Stimulated activated CD4-positive, alpha-beta T cell treated with anti-CD3 and anti-CD28 coated beads, Interleukin-2, amount 100 ng/mL, for 4 hours (primary cell): Measurements from ENCODE around the gene TXNL4A.
"Not testable (repeated sequence)": the region's sequence is repeated elsewhere in the genome, so short reads cannot be mapped to it uniquely, and the experiment has no call there.

ENCODE experiments used
- DNase-seq: peaks from one replicate; pipeline ENCODE4 v3.0.0-alpha.2; 2020; ENCODE audit warnings: low read depth

Gene TXNL4A

GRCh38 chr18:79963658-79964329, 24.6 kb downstream of the TXNL4A start:
- no peak for DNase-seq

DNA sequence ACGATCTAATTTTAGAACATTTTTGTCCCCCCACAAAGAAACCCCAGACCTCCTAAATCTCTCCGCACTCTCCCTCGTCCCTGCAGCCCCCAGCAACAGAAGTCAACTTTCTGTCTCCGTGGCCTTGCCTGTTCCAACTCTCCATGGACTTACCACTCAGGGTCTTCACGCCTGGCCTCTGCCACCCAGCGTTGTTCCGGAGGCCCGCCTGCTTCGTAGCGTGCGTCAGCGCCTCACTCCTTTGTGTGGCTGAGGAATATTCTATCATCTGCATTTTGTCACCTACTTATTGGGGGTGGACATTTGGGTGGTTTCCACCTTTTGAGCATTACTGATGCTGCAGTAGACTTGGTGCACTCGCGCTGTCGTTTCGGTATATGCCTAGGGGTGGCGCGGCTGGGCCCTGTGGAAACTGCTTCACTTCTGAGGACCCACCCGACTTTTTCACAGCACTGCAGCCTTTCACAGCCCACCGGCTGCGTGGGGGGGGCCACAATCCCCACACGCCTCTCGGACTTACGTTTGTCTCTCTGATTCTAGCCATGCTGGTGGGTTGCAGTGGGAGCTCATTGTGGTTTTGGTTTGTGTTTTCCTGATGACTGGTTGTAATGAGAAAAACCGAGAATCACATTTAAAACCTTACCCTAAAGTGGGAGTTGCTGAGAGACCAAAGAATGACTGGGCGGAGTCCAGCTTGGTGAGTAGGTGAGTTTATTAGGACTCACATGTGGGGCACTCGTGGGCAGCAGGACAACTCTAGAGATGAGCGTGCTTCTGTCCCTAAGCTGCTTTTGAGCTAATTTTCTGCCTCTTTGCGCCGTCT, 25.3 kb downstream of the TXNL4A start:
- no peak for DNase-seq

DNA sequence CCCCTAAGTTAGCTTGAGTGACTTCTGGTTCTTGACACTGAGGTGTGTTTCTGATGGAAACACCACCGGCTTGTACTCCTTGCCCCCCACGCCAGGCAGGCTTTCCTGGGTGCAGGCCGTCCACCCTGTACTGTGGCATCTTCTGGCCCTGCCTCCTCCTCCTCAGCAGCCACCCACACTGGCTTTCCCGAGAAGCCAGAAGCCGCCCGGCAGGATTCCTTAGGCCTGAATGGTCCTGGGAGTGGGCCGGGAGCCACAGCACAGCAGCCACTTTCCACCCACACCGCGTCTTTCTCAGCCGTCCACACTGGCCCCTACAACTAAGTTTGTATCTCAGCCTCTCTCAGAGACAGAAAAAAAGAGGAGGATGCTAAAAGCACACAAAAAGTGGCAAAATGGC, 26.1 kb downstream of the TXNL4A start:
- no peak for DNase-seq

DNA sequence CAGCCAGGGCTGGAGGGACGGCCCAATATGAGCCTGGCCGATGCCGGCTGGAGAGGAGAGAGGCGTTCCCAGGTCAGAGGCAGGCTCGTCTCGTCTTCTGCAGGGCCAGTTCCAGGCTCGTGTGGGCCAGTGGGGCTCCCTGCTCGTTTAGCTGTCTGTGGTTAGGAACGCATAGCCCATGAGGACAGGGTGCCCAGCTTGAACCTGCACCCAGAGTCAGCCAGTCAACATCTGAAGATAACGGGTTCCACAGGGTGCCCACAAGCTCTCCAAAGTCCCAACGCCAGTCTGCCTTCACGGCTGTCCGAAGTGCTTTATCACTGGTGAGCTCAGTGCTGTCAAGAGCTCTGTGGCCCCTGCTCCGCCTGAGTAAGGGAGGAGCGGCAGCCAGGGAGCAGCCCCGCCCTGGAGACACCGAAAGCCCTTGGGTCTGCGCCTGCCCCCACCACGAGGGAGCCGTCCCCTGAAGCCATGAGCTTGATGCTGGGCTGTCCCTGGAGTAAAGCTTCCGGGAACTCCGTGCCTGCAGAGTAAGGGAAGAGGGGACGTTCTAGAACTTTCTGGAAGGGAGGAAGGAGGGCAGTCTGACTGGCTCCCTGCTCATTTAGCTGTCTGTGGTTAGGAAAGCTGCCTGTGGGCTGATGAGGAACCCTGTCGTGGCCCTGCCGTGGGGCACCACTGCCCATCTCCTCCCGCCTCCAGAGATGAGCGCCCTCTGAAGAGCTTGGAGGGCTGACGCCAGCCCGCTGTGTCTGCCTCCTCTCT, 26.7 kb downstream of the TXNL4A start:
- no peak for DNase-seq

DNA sequence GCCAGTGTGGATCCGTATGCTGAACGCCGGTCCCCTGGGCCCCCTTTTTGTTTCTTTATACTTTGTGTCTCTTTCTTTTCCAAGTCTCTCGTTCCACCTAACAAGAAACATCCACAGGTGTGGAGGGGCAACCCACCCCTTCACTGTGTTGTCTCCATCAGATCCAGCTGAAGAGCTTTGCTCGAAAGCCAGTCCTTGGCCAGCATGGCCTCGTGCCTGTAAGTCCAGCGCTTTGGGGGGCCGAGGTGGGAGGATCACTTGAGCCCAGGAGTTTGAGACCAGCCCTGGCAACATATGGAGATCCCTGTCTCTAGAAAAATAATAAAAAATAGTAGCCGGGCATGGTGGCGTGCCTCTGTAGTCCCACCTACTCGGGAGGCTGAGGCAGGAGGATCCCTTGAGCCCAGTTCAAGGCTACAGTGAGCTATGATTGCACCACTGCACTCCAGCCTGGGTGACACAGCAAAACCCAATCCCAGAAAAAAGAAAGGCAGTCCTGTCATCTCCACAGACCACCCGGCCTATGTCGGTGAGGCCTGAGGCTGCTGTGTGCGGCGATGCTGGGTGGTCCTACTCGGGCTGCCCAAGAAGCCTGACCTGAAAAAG, 27.3 kb downstream of the TXNL4A start:
- no peak for DNase-seq

DNA sequence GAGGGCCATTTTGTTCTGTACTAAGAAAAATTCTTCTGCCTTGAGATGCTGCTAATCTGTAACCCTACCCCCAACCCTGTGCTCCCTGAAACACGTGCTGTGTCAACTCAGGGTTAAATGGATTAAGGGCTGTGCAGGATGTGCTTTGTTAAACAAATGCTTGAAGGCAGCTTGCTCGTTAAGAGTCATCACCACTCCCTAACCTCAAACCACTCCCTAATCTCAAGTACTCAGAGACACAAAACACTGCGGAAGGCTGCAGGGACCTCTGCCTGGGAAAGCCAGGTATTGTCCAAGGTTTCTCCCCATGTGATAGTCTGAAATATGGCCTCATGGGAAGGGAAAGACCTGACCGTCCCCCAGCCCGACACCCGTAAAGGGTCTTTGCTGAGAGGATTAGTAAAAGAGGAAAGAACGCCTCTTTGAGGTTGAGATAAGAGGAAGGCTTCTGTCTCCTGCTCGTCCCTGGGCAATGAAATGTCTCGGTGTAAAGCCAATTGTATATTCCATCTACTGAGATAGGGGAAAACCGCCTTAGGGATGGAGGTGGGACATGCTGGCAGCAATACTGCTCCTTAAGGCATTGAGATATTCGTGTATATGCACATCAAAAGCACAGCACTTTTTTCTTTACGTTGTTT, 28.1 kb downstream of the TXNL4A start:
- DNase-seq: not testable (repeated sequence)

DNA sequence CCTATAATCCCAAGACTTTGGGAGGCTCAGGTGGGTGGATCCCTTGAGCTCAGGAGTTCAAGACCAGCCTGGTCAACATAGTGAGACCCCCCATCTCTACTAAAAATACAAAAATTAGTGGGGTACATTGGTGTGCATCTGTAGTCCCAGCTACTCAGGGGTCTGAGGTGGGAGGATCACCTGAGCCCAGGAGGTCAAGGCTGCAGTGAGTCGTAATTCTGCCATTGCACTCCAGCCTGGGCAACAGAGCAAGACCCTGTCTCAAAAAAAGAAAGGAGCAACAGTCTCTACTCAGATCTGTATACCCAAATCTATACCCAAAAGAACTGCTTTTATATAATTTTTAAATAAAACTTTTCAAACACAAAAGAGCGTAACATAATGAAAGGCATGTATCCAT, 29.4 kb downstream of the TXNL4A start:
- no peak for DNase-seq

GRCh38 chr18:79956276-79956675, 32.1 kb downstream of the TXNL4A start:
- DNase-seq: no peak

GRCh38 chr18:79955302-79956075, 32.9 kb downstream of the TXNL4A start:
- no peak for DNase-seq

- DNase-seq: no peak
Measured at GRCh38 chr18:79954791-79955190, 33.6 kb downstream of the TXNL4A start.

- DNase-seq: no peak
Measured at GRCh38 chr18:79953971-79954651, 34.3 kb downstream of the TXNL4A start.

- DNase-seq: no peak
Measured at GRCh38 chr18:79952996-79953559, 35.3 kb downstream of the TXNL4A start.

DNA sequence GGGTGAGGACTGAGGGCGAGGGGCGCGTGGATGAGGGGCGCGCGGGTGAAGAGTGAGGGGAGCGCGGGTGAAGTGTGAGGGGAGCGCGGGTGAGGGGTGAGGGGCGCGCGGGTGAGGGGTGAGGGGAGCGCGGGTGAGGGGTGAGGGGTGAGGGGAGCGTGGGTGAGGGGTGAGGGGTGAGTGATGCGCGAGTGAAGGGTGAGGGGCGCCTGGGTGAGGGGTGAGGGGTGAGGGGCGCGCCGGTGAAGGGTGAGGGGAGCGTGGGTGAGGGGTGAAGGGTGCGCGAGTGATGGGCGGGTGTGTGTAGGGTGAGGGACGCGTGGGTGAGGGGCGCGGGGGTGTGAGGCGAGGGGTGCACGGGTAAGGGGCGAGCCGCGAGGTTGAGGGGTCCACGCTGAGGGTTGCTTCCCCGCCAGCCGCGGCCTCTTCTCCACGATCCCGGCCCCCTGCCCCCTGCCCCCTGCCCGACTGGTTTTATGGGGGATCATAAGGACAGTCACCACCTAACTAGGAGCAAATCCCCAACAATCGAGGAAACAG, 35.8 kb downstream of the TXNL4A start:
- DNase-seq: no peak

GRCh38 chr18:79951545-79952455, 36.6 kb downstream of the TXNL4A start, which contains the start of gene SLC66A2:
SLC66A2 (minus strand) TSS chr18:79951653; CDS start chr18:79950926, 727 bp downstream.
- peak; percentile 88 for DNase-seq

DNA sequence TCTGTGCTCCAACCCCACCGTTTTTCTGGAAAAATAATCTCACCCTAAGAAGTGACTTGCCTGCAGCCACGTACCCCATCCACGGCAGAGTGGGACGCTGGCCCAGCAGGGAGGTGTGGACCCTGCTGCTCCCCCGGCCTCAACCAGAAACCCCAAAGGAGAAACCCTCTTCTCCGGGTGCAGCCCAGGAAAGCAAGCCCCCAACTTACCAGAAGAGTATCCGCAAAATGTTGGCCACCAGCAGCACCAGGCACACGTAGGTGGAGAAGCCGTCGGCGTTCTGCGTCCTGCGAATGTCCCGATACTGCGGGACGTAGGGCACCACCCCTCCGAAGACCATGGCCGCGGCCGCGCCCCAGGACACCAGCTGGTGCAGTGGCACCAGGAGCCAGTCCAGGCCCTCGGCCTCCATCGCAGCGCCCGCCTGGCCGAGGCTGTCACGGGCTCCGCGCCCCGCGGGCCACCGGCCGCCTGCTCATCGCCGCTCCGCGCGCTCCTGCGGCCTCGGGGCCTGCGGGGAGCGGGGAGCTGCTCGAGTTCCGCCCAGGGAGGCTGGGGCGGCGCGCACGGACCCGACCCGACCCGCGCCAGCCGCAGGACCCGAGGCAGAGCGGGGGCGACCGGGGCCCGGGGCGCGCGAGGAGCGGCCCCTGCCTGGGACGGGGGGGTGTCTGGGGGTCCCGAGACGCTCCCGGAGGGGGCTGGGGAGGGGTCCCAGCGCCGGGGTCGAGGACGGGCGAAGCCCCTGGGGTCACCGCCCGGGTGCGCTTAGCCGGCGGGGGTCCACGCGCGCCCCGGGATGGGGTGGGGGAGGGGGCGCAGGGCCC, 37.6 kb downstream of the TXNL4A start:
- DNase-seq: no peak

DNA sequence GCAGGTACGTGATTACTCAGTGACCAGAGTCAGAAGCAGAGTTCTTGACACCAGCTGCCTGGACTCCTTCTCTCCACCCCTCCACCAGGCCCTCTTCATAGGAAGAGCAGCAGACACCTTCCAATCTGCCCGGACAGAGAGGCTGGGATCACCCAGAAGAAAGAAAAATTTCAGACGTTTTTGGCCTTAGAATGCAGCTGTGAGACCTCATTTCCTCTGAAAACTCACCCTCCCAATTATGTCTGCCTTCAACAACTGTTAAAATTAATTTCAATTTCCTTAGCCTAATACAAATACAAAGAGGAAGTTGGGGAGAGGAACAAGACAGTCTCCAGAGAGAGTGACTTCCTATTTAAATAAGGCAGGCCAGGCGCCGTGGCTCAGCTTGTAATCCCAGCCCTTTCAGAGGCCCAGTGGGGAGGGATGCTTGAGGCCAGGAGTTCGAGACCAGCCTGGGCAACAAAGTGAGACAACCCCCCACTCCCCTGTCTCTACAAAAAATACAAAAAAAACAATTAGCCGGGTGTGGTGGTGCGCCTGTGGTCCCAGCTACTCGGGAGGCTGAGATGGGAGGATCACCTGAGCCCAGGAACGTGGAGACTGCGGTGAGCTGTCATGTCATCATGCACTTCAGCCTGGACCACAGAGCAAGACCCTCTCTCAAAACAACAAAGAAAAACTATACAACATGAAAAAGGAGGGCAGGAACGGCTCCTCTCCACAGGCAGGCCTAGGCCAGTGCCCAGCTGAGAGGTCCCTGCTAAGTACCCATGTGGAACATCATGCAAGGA, 38.5 kb downstream of the TXNL4A start:
- DNase-seq: no peak
